SK-N-SH treated with all-trans-retinoic acid at 6 μM for 48 hours (cell line): ENCODE data around the gene ACBD5.

Experiments used
- ARNTL ChIP-seq: fragments of 450-650 bp; formaldehyde crosslinking; IDR thresholded peaks from 2 replicates; pipeline ENCODE4 v1.5.0; 2020; ENCODE audit warnings: low read depth, mild to moderate bottlenecking, moderate library complexity, borderline replicate concordance
- CREB5 ChIP-seq: fragments of 250-450 bp; sonication (Bioruptor Pico); IDR thresholded peaks from 2 replicates; pipeline ENCODE4 v1.5.1; 2020; ENCODE audit warnings: low read depth, mild to moderate bottlenecking, moderate library complexity
- CSDC2 ChIP-seq: fragments of 250-450 bp; sonication (Bioruptor Pico); IDR thresholded peaks from 2 replicates; pipeline ENCODE4 v1.5.0; 2020; ENCODE audit warnings: mild to moderate bottlenecking, moderate library complexity
- POU6F1 ChIP-seq: fragments of 250-450 bp; sonication (Bioruptor Pico); IDR thresholded peaks from 2 replicates; pipeline ENCODE4 v1.8.0; 2021; ENCODE audit warnings: low read depth, mild to moderate bottlenecking, moderate library complexity, borderline replicate concordance
- PPARA ChIP-seq: fragments of 250-450 bp; sonication (Bioruptor Pico); IDR thresholded peaks from 2 replicates; pipeline ENCODE4 v1.5.0; 2020; ENCODE audit warnings: mild to moderate bottlenecking, borderline replicate concordance
- ZNF8 ChIP-seq: fragments of 450-650 bp; formaldehyde crosslinking; IDR thresholded peaks from 2 replicates; pipeline ENCODE4 v1.5.0; 2020; ENCODE audit warnings: mild to moderate bottlenecking, moderate library complexity
- TF ChIP-seq, protein P1 (sequence below): fragments of 250-450 bp; sonication (Bioruptor Pico); IDR thresholded peaks from 2 replicates; pipeline ENCODE4 v1.8.0; 2020; ENCODE audit warnings: mild to moderate bottlenecking, moderate library complexity, borderline replicate concordance

DNA sequence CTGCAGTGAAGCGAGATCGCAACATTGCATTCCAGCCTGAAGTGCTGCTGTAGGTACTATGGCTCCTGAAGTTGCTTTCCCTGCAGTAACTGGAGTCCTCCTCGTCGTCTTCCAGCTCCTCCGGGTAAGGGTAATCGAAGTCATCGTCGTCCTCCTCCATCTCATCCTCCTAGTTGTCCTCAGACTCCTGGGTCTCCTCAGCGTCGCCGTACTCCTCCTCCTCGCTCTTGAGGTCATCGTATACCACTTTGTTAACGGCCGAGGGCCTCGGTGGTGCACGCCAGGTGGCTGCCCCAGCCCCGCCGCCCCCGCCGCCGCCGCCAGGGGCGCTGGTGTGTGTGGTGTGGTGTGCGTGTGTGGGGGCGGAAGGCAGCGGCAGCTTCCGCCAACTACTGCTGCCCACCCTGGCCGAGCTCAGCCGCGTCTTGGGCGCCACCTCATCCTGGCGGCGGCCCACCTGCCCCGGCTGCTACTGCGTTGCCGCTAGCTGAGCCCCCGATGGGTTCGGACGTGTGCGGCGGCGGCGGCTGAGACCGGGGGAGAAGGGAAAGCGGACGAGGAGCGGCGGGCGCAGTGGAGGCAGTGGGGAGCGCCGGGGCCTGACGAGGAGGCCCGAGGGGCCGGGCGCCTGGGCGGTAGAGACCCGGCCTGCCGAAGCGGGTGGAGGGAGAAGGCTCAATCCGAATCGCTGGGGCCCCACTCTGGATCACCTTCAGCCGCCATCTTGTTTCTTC is 11.8 kb upstream of the ACBD5 start:
- no peak for TF ChIP-seq ZNF8 (CRISPR knock-in tag)
- TF ChIP-seq, protein P1, sequence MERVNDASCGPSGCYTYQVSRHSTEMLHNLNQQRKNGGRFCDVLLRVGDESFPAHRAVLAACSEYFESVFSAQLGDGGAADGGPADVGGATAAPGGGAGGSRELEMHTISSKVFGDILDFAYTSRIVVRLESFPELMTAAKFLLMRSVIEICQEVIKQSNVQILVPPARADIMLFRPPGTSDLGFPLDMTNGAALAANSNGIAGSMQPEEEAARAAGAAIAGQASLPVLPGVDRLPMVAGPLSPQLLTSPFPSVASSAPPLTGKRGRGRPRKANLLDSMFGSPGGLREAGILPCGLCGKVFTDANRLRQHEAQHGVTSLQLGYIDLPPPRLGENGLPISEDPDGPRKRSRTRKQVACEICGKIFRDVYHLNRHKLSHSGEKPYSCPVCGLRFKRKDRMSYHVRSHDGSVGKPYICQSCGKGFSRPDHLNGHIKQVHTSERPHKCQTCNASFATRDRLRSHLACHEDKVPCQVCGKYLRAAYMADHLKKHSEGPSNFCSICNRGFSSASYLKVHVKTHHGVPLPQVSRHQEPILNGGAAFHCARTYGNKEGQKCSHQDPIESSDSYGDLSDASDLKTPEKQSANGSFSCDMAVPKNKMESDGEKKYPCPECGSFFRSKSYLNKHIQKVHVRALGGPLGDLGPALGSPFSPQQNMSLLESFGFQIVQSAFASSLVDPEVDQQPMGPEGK (CRISPR knock-in tag) = no peak
- TF ChIP-seq PPARA (CRISPR knock-in tag) = no peak
- no peak for TF ChIP-seq POU6F1
- no peak for TF ChIP-seq CSDC2 (CRISPR knock-in tag)
- TF ChIP-seq ARNTL (CRISPR knock-in tag) = no peak
- TF ChIP-seq CREB5 (CRISPR knock-in tag) = no peak
